SK-N-SH (cell line): ENCODE data around the gene SOX11.

Source experiments
- CTCF ChIP-seq: fragments of 200-600 bp; sonication (generic); IDR thresholded peaks from 2 replicates; pipeline ENCODE4 v1.6.1; 2017; ENCODE audit warnings: antibody characterized with exemption, mild to moderate bottlenecking, moderate library complexity
- GABPA ChIP-seq: IDR thresholded peaks from 2 replicates; pipeline ENCODE4 v1.4.0; 2012; ENCODE audit warnings: low read depth, mild to moderate bottlenecking
- POLR2AphosphoS5 ChIP-seq: IDR thresholded peaks from 2 replicates; pipeline ENCODE4 v1.6.1; 2012; ENCODE audit warnings: low read depth, low read length
- USF2 ChIP-seq: fragments of 150-350 bp; IDR thresholded peaks from 2 replicates; pipeline ENCODE4 v1.6.1; 2017; ENCODE audit warnings: antibody characterized with exemption, low read length, low read depth, borderline replicate concordance
- TF ChIP-seq, protein P1 (sequence below): IDR thresholded peaks from 2 replicates; pipeline ENCODE4 v1.4.0; 2012; ENCODE audit warnings: low read depth, borderline replicate concordance

- TF ChIP-seq CTCF (no peak), USF2 (no peak), GABPA (no peak), POLR2AphosphoS5 (no peak)
- TF ChIP-seq, protein P1, sequence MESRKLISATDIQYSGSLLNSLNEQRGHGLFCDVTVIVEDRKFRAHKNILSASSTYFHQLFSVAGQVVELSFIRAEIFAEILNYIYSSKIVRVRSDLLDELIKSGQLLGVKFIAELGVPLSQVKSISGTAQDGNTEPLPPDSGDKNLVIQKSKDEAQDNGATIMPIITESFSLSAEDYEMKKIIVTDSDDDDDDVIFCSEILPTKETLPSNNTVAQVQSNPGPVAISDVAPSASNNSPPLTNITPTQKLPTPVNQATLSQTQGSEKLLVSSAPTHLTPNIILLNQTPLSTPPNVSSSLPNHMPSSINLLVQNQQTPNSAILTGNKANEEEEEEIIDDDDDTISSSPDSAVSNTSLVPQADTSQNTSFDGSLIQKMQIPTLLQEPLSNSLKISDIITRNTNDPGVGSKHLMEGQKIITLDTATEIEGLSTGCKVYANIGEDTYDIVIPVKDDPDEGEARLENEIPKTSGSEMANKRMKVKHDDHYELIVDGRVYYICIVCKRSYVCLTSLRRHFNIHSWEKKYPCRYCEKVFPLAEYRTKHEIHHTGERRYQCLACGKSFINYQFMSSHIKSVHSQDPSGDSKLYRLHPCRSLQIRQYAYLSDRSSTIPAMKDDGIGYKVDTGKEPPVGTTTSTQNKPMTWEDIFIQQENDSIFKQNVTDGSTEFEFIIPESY = no peak
Measured at GRCh38 chr2:5734859-5735520, 42.8 kb downstream of the SOX11 start.
